Mesenchymal stem cell (in vitro differentiated cells and primary cell): ENCODE results near the gene DPF3.
A peak's percentile ranks its signal among the peaks of the same experiment; 100 is the strongest.

ENCODE experiments used
- DNase-seq: peaks from one replicate; pipeline ENCODE4 v3.0.0-alpha.2; 2013
- H2AFZ ChIP-seq: one replicate; pipeline ENCODE4 v1.6.1; 2013; ENCODE audit warnings: low read depth, mild to moderate bottlenecking, control low read depth, inconsistent platforms, low read length, moderate library complexity
- H2AK5ac ChIP-seq: 2 replicates; pipeline ENCODE4 v1.6.1; 2013; ENCODE audit warnings: low read length, moderate library complexity, mild to moderate bottlenecking, inconsistent platforms; ENCODE audit not compliant: severe bottlenecking
- H2BK120ac ChIP-seq: one replicate; pipeline ENCODE4 v1.6.1; 2013; ENCODE audit warnings: low read depth, mild to moderate bottlenecking, inconsistent platforms, low read length, moderate library complexity
- H2BK12ac ChIP-seq, 2 experiments: one replicate each; pipeline ENCODE4 v1.6.1; 2013; ENCODE audit warnings: inconsistent platforms in 2 of 2, low read length in 2 of 2, mild to moderate bottlenecking in 2 of 2, moderate library complexity in 2 of 2, control low read depth in 1 of 2
- H2BK15ac ChIP-seq: one replicate; pipeline ENCODE4 v1.6.1; 2013; ENCODE audit warnings: mild to moderate bottlenecking, low read depth, inconsistent platforms; ENCODE audit not compliant: poor library complexity, severe bottlenecking
- H2BK5ac ChIP-seq: 2 replicates; pipeline ENCODE4 v1.6.1; 2013; ENCODE audit warnings: low read depth, mild to moderate bottlenecking, low read length, control low read depth, inconsistent platforms; ENCODE audit not compliant: poor library complexity, severe bottlenecking
- H3K14ac ChIP-seq, 2 experiments: one replicate each; pipeline ENCODE4 v1.6.1; 2013; ENCODE audit warnings: inconsistent platforms in 2 of 2, low read length in 2 of 2, control low read depth in 1 of 2, mild to moderate bottlenecking in 1 of 2, moderate library complexity in 1 of 2
- H3K18ac ChIP-seq, 2 experiments: one replicate each; pipeline ENCODE4 v1.6.1; 2013; ENCODE audit warnings: inconsistent platforms in 2 of 2, low read length in 2 of 2, control low read depth in 1 of 2, low read depth in 1 of 2, mild to moderate bottlenecking in 1 of 2
- H3K23ac ChIP-seq, 2 experiments: one replicate each; pipeline ENCODE4 v1.6.1; 2013; ENCODE audit warnings: inconsistent platforms in 2 of 2, low read length in 2 of 2, mild to moderate bottlenecking in 2 of 2, moderate library complexity in 2 of 2, control low read depth in 1 of 2
- H3K27ac ChIP-seq: 2 replicates; pipeline ENCODE4 v1.5.1; 2013; ENCODE audit warnings: mild to moderate bottlenecking, moderate library complexity, low read length, control low read depth, inconsistent platforms; ENCODE audit not compliant: poor library complexity, severe bottlenecking
- H3K27me3 ChIP-seq, 2 experiments: 2 replicates each; pipeline versions ENCODE4 v1.6.1 to v1.7.0; 2013; ENCODE audit warnings: low read length in 2 of 2, mild to moderate bottlenecking in 2 of 2, moderate library complexity in 2 of 2, control low read depth in 1 of 2, inconsistent platforms in 1 of 2; ENCODE audit not compliant: control insufficient read depth in 1 of 2, insufficient read depth in 1 of 2
- H3K36me3 ChIP-seq, 2 experiments: 2 replicates each; pipeline versions ENCODE4 v1.6.1 to v1.7.0; 2013; ENCODE audit warnings: low read length in 2 of 2, control low read depth in 1 of 2, inconsistent platforms in 1 of 2, low read depth in 1 of 2, mild to moderate bottlenecking in 1 of 2; ENCODE audit not compliant: insufficient read depth in 2 of 2, control insufficient read depth in 1 of 2
- H3K4ac ChIP-seq, 2 experiments: one replicate each; pipeline ENCODE4 v1.6.1; 2013; ENCODE audit warnings: inconsistent platforms in 2 of 2, low read length in 2 of 2, mild to moderate bottlenecking in 2 of 2, moderate library complexity in 2 of 2, control low read depth in 1 of 2, low read depth in 1 of 2
- H3K4me1 ChIP-seq: 2 replicates; pipeline ENCODE4 v1.6.1; 2013; ENCODE audit warnings: low read depth, low read length, control low read depth; ENCODE audit not compliant: control insufficient read depth, insufficient read depth
- H3K4me2 ChIP-seq: 2 replicates; pipeline ENCODE4 v1.6.1; 2013; ENCODE audit warnings: low read length, mild to moderate bottlenecking, inconsistent platforms; ENCODE audit not compliant: poor library complexity, severe bottlenecking
- H3K4me3 ChIP-seq, 2 experiments: 2 replicates each; pipeline versions ENCODE4 v1.5.1 to v1.7.0; 2013; ENCODE audit warnings: low read length in 2 of 2, mild to moderate bottlenecking in 2 of 2, control low read depth in 1 of 2, low read depth in 1 of 2; ENCODE audit not compliant: insufficient read depth in 1 of 2
- H3K79me1 ChIP-seq: replicated peaks from 2 replicates; pipeline ENCODE4 v1.6.1; 2013; ENCODE audit warnings: mild to moderate bottlenecking, control low read depth, low read length, inconsistent platforms; ENCODE audit not compliant: poor library complexity, severe bottlenecking
- H3K9ac ChIP-seq: 2 replicates; pipeline ENCODE4 v1.7.0; 2013; ENCODE audit warnings: mild to moderate bottlenecking, low read length, moderate library complexity
- H3K9me3 ChIP-seq: 2 replicates; pipeline ENCODE4 v1.7.0; 2013; ENCODE audit warnings: mild to moderate bottlenecking, low read length; ENCODE audit not compliant: control insufficient read depth
- H4K8ac ChIP-seq: one replicate; pipeline ENCODE4 v1.6.1; 2013; ENCODE audit warnings: inconsistent platforms, mild to moderate bottlenecking, low read length, moderate library complexity
- H4K91ac ChIP-seq: one replicate; pipeline ENCODE4 v1.6.1; 2013; ENCODE audit warnings: mild to moderate bottlenecking, low read length, inconsistent platforms
- WGBS: methylation state at CpG from one replicate; pipeline ENCODE4 v1.1.7; 2013; ENCODE audit warnings: mixed read lengths; 5-methylcytosine and 5-hydroxymethylcytosine counted together

Gene DPF3

DNA sequence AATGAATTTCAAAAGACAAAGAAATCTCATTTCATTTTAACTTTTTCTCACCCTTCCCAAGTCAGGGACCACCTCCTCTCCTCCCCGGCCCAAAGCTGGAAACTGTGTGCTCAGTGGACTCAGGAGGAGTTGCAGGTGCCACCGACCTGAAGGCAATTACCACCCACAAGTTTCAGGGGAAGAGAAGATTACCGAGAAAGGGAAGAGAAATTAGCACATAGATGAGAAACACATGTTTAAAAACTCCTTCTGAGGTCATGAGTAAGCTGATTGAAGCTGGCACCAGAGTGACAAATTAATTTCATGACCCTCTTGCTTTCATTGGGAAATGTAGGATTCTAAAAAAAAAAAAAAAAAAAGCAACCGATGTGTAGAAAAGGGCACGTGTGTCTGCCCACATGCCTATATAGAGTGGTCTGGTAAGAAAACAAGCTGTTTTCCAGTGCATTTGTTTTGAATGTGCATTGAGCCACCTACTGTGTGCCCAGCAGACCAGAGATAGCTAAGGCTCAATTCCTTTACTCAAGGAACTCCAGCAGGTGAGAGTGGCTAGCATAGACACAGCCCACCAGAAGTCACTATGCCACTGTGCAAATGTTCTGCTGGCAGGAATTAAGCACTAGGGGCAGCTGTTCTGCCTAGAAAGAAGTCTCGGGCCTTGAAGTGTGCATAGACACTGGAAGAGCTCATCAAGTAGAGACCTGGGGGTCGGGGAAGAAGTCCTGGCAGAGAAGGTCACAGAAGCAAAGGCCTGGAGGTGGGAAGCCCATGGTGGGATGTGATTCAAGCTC, 30.5 kb downstream of the DPF3 start:
- Histone ChIP-seq H3K27ac (no peak overlapping the region), H3K18ac (no peak overlapping the region), H3K4me1 (peaks cover 2% of the 10 kb centered on the region), H3K14ac (no peak overlapping the region), H3K27me3 (peaks cover 0 to 7% of the 10 kb centered on the region in 2 experiments), H3K9ac (no peak overlapping the region), H2BK5ac (no peak overlapping the region), H3K79me1 (peaks cover 31% of the 10 kb centered on the region), H3K9me3 (no peaks in the 10 kb centered on the region), H2AFZ (no peak overlapping the region), H2BK15ac (no peak overlapping the region), H3K4me3 (no peak overlapping the region), H3K23ac (no peak overlapping the region), H4K91ac (no peak overlapping the region), H4K8ac (no peak overlapping the region), H2AK5ac (no peak overlapping the region), H3K4me2 (no peak overlapping the region), H2BK12ac (no peak overlapping the region), H2BK120ac (no peak overlapping the region), H3K4ac (no peak overlapping the region), H3K36me3 (no peaks in the 10 kb centered on the region)
- no peak for DNase-seq
- 75% methylated on average over 7 of the region's 7 CpGs for WGBS

DNA sequence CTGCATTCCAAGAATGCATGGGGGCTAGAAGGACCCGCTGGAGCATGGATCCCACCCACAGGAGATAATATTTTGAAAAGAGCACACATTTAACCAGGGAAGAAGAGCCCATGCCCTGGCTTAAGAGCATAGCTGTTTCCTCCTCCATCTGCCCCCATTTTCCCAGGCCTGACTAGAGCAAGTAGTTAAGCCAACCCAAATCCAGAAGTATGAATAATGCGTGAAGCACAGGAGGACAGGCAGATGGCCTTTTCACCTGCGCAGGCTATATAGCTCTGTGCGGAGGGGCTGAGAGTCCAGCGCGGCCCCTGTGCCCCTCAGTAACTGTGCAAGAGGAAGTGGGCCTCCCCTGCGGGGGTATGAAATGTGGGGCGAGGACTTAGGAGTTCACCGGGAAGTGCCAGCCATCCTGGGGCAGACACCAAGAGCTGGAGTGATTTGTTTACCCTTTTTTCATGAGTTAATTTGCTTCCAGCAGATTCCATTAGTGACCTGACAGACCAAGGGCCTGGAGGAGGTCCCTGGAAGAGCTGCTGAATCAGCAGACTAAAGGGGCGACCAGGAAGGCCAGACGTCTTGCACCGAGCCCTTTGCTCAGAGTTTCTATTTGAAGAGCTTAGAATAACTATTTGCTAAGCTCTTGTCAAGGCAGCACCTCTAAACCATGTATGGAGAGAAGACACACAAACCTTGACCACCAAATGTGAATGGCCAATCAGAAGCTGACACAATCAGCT, 37.2 kb downstream of the DPF3 start:
- 71% methylated on average over 10 of the region's 12 CpGs for WGBS

DNA sequence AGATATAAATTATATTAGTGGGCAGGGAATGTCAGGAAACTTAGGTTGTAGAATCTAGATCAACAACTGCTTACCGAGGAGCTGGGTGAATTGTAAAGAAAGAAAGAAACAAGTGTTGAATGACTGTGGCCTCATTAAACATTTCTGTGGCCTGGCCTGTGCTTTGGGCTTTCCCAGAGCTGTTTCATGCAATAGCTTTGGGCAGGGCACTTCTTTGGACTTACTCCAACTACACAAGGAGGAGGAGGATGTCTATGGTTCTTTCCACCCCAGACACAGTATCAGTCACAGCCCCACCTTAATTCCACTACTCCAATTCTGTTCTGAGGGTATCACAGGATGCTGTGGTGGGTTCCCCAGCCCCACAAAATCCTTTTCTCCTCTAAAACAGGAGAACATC, 38.0 kb downstream of the DPF3 start:
- Histone ChIP-seq H3K4me1 (peaks cover 13% of the 10 kb centered on the region), H2BK5ac (no peak overlapping the region), H3K9me3 (no peaks in the 10 kb centered on the region), H3K23ac (no peak overlapping the region), H2AK5ac (no peak overlapping the region), H3K4me3 (no peak overlapping the region), H3K27ac (no peak overlapping the region), H3K9ac (no peak overlapping the region), H3K14ac (no peak overlapping the region), H4K91ac (no peak overlapping the region), H3K36me3 (peaks cover 0 to 9% of the 10 kb centered on the region in 2 experiments), H2AFZ (no peak overlapping the region), H3K27me3 (no peaks in the 10 kb centered on the region), H2BK12ac (no peak overlapping the region), H2BK15ac (no peak overlapping the region), H2BK120ac (no peak overlapping the region), H3K79me1 (peaks cover 25% of the 10 kb centered on the region), H3K4ac (no peak overlapping the region), H3K4me2 (no peak overlapping the region), H4K8ac (no peak overlapping the region), H3K18ac (no peak overlapping the region)
- DNase-seq, result peak; percentile 33
- 95% methylated on average over 1 of the region's 1 CpG for WGBS

More for the DNA sequence above, 37.2 kb downstream of the DPF3 start:
- Histone ChIP-seq H2AK5ac (peak overlapping the region; percentile 55), H3K4me3 (no peak overlapping the region), H2BK12ac (no peak overlapping the region), H3K27me3 (no peaks in the 10 kb centered on the region), H3K23ac (no peak overlapping the region), H3K18ac (peak overlapping the region; percentile 72 to 78), H3K14ac (no peak overlapping the region), H3K4me2 (no peak overlapping the region), H3K4ac (no peak overlapping the region), H3K9me3 (no peaks in the 10 kb centered on the region), H2BK15ac (peak overlapping the region; percentile 21), H3K79me1 (peaks cover 24% of the 10 kb centered on the region), H2AFZ (no peak overlapping the region), H4K8ac (peak overlapping the region; percentile 73), H2BK120ac (no peak overlapping the region), H3K4me1 (peaks cover 13% of the 10 kb centered on the region), H4K91ac (no peak overlapping the region), H3K9ac (no peak overlapping the region), H2BK5ac (no peak overlapping the region), H3K36me3 (peaks cover 0 to 7% of the 10 kb centered on the region in 2 experiments), H3K27ac (no peak overlapping the region)
- peak; percentile 26 for DNase-seq

DNA sequence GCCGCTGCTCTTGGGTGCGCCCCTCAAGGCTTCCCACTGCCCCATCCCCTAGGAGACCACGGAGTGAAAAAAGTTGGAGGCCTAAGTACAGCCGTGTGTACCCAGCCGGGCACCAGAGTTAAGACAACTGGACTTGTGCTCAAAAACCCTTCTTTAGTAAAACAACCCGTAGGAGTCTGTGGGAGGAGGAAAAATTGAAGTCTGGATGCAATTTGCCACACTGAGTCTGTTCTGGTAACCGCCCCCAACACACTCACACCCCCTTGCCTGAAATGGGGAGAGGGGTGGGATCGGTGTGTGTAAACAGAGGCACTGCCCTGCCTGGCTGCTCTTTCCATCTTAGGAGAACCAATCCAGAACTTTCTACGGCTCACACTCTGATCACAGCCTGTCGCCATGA, 41.7 kb downstream of the DPF3 start:
- Histone ChIP-seq H2BK5ac (no peak overlapping the region), H4K91ac (no peak overlapping the region), H3K9ac (no peak overlapping the region), H3K14ac (no peak overlapping the region), H2BK120ac (no peak overlapping the region), H3K23ac (no peak overlapping the region), H3K4me1 (peaks cover 23% of the 10 kb centered on the region), H3K4ac (no peak overlapping the region), H3K4me2 (no peak overlapping the region), H2BK15ac (no peak overlapping the region), H3K36me3 (peaks cover 0 to 9% of the 10 kb centered on the region in 2 experiments), H4K8ac (no peak overlapping the region), H3K4me3 (no peak overlapping the region), H3K9me3 (no peaks in the 10 kb centered on the region), H2AK5ac (peak overlapping the region; percentile 49), H3K27me3 (no peaks in the 10 kb centered on the region), H3K27ac (no peak overlapping the region), H3K79me1 (peaks cover 31% of the 10 kb centered on the region), H2BK12ac (no peak overlapping the region), H2AFZ (no peak overlapping the region), H3K18ac (no peak overlapping the region)
- DNase-seq, result no peak
- 96% methylated on average over 8 of the region's 10 CpGs for WGBS
